ENCODE measurements around the gene CYP4X1. TPM values are rescaled to one million over a fixed set of nuclear protein-coding genes. Genes with fewer than 3 reads are reported as not detected.

Gene CYP4X1
- 30.0 and 42.0 TPM in 2 replicates for polyA plus RNA-seq

GRCh38 chr1:47023268-47024140 lies at the start of gene CYP4X1:
Gene CYP4X1, plus strand, starts transcription at chr1:47023669. Its CDS starts 149 bp downstream, at chr1:47023818.

GRCh38 chr1:47067097-47067594 lies 43.7 kb downstream of the CYP4X1 start, which contains the start of gene CYP4Z1:
Gene CYP4Z1, plus strand, starts transcription at chr1:47067231. Its CDS starts 260 bp downstream, at chr1:47067491.

Other genes starting within 250 kb of the CYP4X1 start
- not detected in 2 replicates for gene CYP4B1, start 224.6 kb upstream of the CYP4X1 start, polyA plus RNA-seq
- 0.27 TPM in 1 of 2 replicates, not detected in the other for gene CYP4A11, start 82.2 kb upstream of the CYP4X1 start, polyA plus RNA-seq
- 0.67 and 4.8 TPM in 2 replicates for gene CYP4Z1, start 43.6 kb downstream of the CYP4X1 start, polyA plus RNA-seq
- gene CYP4A22, start 113.8 kb downstream of the CYP4X1 start, polyA plus RNA-seq: 0.23 TPM in 1 of 2 replicates, not detected in the other
- not detected in 2 replicates for gene PDZK1IP1, start 166.4 kb downstream of the CYP4X1 start, polyA plus RNA-seq
- not detected in 2 replicates for gene TAL1, start 208.6 kb downstream of the CYP4X1 start, polyA plus RNA-seq